NOMO-1 treated with dmso at 0.1 percent for 144 hours (cell line): ENCODE data around the gene ITGB5.

ENCODE experiments used
- DNase-seq: peaks from one replicate; lab custom pipeline; 2025; ENCODE audit not compliant: unreplicated experiment; lab: John Stamatoyannopoulos, UW

The ITGB5 gene

DNA sequence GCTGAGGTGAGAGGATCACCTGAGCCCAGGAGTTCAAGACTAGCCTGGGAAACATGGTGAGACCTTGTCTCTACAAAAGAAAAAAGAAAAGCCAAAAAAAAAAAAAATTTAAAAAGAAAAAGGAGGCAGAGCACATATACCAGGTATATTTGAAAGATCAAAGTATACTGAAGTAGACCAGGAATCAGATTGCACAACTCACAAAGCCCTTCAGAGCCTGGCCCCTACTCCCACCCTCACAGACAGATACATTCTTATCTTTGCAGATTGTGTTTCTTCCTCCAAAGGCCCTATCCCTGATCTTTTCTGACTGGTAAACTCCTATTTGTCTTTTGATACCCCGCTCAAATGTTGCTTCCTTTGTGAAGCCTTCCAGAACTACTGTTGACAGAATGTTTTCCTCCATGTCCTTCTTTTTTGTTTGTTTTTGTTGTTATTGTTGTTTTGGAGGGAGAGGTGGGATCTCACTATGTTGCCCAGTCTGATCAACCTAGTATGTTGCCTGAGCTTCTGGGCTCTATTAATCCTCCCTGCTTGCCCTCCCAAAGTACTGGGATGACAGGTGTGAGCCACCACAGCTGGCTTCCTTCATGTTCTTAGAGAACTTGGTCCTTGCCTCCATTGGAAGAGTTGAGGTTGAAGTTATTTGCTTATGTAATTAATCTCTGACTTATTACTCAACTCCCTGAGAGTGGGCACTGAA is 9.8 kb upstream of the ITGB5 start:
- no peak for DNase-seq

- DNase-seq, result no peak
Measured at GRCh38 chr3:124895756-124896155, 8.6 kb upstream of the ITGB5 start.

DNA sequence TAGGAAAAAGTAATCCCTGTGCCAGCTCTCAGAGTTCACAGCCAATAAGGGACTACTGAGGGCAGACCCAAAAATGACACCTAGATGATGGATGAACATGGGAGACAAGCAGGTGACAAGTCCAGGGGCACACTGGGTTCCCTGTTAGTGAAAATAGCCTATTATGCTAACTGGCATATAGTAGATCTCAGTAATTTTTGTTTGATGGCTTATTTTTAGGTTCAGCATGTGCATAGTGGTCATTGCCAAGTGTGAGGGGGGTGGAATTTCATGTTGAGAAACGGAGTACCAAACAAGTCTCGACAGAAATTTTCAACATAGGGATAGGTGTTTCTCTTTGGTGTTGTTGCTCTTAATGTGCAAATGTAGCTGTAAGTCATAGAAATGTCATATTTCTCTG is 6.4 kb upstream of the ITGB5 start:
- no peak for DNase-seq

DNA sequence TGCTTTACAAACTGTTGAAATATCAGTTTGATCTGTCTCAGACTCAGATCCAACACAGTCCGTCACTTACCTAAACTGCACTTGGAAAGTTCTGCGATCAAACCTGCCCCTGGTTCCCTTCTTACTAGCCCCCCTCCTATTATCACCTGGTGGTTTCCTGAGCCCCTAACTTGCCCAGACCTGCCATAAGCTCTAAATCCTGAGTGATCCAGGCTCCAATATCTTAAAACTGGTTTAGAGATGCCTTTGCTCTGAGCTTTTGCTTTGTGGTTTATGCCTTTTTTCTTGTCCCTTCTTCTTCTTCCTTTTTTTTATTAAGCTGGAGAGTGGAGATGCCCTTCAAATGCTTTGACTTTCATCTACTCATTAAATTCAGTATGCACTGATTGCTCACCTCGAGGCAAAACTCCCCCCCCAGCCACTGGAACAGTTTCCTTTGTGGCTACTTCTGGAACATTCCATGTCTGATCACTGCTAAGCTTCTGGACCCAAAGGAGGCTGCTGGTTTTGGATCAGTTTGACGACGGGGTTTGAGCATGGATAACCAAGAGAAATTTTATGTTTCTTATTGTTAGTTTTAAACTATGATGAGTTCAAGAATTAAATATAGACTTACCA is 3.5 kb upstream of the ITGB5 start:
- DNase-seq, result no peak

GRCh38 chr3:124888482-124889441 is 1.6 kb upstream of the ITGB5 start:
- no peak for DNase-seq

DNA sequence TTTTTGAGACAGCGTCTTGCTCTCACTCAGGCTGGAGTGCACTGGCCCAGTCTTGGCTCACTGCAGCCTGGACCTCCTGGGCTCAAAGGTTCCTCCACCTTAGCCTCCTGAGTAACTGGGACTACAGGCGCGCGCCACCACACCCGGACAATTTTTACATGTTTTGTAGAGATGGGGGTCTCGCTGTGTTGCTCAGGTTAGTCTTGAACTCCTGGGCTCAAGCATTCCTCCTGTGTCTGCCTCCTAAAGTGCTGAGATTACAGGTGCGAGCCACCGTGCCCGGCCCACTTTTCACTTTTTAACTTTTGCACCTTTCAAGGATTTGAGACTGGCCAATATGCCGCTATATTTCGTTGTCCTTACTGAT is 750 bp upstream of the ITGB5 start:
- DNase-seq, result no peak

DNA sequence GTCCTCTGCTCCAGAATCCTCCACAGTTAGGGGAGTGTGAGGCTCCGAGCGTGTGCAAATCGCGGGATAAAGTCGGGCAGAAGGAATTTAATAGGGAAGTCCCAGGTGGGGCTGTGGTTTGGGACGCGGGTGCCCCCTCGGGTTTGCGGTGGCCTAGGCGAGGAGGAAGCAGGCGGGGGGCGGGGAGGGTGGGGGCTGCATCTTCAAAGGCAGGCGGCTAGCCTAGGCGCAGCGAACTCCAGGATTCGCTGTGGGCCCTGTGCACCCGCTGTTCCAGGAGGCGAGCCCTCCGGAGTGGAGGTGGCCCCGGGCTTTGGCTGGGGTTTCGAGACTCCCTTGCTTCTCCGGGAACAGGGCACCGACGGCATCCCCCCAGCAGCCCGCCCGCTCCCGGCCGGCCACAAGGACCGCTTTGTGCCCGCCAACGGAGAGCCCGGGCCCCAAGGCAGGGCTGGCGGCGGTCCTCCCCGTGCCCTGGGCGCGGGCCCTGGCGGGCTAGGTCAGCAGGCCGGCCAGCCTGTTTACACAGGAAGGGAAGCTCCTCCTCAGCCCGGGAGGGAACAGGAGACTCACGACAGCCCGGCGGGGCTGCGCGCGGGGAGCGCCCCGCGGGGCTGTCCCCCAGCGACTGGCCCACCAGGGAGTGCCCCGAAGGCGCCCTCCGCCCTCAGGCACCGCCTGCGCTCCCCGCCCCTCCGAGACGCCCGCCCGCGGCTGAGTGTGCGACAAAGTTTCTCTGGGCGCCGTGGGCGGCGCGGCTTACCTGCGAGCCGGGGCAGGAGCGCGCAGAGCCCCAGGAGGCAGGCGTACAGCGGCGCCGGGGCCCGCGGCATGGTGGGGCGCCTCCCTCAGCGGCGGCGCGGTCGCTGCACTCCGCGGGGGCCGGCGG is 753 bp downstream of the ITGB5 start:
- DNase-seq, result no peak

GRCh38 chr3:124885466-124886167 is 1.5 kb downstream of the ITGB5 start:
- DNase-seq, result no peak

DNA sequence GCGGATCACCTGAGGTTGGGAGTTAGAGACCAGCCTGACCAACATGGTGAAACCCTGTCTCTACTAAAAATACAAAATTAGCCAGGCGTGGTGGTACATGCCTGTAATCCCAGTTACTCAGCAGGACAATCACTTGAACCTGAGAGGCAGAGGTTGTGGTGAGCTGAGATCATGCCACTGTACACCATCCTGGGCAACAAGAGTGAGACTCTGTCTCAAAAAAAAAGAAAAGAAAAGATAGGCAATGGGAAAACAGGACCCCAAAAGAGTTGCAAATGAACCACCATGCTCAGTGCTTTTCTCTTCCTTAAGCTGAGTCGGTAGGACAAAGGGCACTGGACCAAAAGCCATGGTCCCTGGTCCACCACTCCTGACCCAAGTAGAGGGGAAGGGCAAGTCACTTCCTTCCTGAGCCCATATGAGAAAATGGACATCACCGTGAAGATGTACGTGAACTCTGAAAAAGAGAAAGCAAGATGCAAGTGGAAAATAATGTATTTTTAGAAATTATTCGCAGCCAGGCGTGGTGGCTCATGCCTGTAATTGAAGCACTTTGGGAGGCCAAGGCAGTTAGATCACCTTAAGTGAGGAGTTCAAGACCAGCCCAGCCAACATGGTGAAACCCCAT is 2.6 kb downstream of the ITGB5 start:
- no peak for DNase-seq

- DNase-seq, result no peak
Measured at GRCh38 chr3:124883766-124884473, 3.2 kb downstream of the ITGB5 start.

DNA sequence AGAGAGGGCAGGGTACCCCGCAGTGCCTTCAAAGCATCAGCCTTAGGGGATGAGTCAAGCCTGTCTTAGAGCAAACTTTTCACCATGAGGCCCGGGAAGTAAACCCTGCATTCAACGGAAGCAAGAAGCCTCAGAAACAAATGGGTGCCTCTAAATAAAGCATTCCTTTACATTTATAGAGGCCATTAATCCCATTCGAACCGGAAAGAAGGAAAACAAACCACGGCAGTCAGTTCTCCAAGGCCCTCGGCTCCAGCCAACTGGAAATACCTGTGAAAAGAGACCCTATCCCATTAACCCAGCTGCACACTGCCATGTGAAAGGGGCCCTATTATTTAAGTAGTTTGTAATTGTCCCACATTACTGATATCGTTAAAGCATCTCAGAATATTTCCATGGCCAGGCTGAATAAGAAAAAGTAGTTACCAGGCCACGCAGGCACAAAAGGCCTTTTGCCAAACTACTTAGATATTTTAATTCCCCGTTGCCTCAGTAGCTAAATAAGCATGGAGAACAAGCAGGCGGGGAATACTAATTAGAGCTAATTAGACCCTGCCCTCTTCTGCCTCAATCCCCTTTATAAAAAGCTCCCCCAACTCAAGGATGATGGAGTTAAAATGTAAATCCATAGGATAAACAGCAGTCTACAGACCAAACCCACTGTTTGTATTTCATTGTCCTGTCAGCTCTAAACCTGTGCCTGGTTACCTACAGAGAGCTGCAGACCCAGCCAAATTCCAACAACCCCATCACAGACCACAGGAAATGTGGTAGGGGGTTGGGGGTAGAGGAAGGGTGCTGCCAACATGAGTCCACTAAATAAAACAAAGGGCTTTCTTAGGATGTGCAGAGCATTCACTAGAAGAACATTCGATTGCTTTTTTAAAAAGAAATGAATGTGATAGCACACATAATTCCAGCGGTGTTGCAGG is 4.1 kb downstream of the ITGB5 start:
- no peak for DNase-seq

DNA sequence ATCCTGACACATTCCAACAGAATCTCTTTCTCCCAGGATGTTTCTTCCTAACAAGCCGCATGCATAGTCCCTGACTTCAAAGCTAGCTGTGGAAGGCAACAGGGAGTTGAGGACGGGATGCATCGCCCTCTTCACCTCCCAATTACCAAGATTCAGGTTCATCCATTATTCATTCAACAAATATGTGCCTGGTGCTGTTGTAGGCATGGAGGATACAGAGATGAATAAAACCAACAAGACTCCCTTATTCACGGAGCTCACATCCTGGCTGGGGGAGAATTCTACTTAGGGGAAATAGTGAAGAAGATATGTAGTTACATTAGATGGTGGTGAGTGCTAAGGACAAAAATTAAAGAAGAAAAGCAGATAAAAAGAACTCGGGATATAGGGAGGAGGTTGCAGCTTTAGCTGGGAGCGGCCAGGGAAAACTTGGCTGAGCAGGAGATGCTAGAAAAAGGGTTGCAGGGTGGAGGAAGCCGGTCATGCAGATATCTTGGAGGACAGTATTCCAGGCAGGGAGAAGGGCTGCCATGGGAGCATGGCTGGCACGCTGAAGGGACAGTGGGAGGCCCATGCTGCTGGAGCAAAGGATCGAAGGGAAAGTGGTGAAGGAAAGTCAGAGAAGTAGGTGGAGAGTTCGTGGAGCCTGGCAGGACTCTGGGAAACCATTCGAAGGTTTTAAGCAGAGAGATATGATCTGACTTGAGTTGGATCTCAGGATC is 5.0 kb downstream of the ITGB5 start:
- DNase-seq, result no peak

DNA sequence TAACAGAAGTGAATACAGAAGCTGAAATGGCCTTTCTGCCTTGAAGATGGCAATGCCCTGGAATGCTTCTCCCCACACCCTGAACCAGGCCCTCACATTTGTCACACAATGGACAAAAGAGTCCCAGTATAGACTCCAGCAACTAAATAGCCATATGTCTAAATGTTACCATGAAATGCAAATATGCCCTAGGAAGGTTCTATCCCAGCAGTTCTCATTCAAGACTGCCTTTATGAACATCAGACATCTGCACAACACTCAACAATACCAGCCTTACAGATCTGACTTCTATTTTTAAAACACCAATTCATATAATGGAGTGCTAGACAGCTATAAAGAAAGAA is 7.9 kb downstream of the ITGB5 start:
- DNase-seq, result no peak

DNA sequence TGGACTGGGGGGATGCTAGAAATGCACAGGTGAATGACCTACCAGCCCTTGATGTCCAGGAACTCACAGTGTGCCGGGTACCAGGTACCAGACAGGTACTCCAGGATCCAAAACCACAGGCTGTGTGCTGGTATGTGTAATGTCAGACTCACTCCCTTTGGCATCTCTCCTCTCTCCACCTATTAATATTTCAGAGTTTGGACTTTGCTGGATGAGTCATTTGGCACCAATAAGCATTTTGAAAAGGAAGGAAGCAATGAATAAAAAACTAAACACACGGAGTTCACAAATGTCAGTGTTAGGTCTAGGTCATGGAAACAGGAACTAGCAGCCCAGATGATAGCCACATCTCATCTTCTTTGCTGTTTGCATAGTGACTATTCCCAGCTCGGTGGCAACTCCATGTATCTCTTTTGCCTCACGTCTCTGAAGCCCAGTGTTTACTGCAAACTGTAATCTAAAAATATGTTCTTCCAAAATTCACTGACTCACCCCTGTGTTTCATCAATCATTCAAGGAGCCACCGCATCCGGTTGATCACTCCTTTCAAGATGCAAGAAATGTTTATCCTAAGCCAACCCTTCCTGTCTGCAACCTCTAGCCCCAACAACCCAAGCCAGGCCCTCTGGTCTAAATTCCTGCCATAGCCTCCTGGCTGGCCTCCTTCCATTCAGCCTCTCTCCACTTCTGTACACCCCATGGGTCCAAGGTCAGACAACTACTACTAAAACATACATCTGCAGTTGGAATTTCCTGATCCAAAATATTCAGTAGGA is 8.4 kb downstream of the ITGB5 start:
- DNase-seq, result peak; percentile 79

DNA sequence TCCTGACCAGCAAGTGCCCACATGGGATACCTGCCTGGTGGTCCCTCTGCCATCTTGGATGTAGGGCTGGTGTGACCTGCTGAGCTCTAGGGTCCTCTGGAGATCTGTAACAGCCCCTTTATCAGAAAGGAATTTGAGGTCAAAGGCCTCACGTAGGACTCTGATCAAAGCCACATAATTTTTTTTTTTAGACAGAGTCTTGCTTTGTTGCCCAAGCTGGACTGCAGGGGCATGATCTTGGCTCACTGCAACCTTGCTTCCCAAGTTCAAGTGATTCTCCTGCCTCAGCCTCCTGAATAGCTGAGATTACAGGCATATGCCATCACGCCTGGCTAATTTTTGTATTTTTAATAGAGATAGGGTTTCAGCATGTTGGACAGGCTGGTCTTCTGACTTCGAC is 9.5 kb downstream of the ITGB5 start:
- no peak for DNase-seq

DNA sequence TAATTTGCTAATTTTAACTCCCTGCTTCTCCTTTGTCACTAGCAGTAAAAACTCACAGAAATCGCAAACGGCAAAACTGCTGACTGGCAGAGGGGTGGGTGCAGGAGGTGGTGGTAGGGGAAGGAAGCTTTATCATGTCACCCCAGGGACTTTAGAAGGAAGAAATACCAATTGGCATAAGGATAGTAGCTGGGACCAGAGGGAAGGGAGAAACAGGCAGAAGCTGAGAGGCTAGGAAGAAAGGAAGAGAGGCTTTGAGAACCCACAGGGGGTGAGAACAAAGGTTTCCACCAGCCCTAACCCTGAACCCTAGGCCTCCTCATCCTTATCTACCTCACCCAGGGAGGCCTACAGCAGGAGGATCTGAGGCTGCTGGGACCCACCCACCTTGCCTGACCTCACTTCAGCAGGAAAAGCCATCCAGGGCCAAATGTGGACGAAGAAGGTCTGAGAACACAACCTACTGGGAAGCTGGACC is 10.7 kb downstream of the ITGB5 start:
- peak; percentile 15 for DNase-seq

DNA sequence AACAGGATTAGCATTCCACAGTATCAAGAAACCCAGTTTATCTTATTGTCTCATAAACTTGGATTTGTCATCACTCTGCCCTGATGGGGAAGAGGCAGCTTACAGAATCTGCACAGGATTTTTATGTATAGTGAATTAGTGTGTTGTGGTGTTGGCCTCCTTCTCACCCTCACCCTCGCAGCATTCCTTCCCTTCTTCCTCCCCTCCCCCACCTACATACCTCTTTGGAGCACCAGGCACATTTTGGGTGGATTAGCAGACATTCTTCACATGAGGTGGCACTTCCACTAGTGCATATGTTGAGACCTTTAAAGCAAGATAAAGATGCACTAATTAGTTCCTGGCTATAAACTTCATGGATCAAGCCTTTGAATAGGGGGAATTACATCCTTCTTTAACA is 13.9 kb downstream of the ITGB5 start:
- no peak for DNase-seq
